ENCODE data around the gene ENO4. TPM values are rescaled to one million over a fixed set of nuclear protein-coding genes. Genes with fewer than 3 reads are reported as not detected.

The ENO4 gene
- total and polyA plus RNA-seq, 2 experiments from 2014 or later = 0.24 to 0.44 TPM

GRCh38 chr10:116918583-116918982 lies 69.3 kb downstream of the ENO4 start (continued):
- TF ChIP-seq ZNF462 (CRISPR knock-in tag; IDR thresholded peaks at IDR 0.05) (no peak), STAT1 (IDR thresholded peaks at IDR 0.05; ENCODE audit: unreplicated experiment) (no peak), NANOG (IDR thresholded peaks at IDR 0.05; ENCODE audit: borderline replicate concordance) (no peak)

- Histone ChIP-seq H3F3A (replicated peaks; ENCODE audit: low read depth) (no peaks in the 10 kb centered on the region), H4K20me1 (replicated peaks; ENCODE audit: insufficient read depth) (no peaks in the 10 kb centered on the region), H3K27ac (ENCODE audit: low read depth) (no peak overlapping the region), H3K4me3 (no peak overlapping the region), H3K4me2 (no peak overlapping the region), H2AFZ (no peak overlapping the region), H3K9me2 (ENCODE audit: insufficient read depth) (no peaks in the 10 kb centered on the region), H3K27me3 (ENCODE audit: insufficient read depth) (no peaks in the 10 kb centered on the region), H3K36me3 (ENCODE audit: insufficient read depth) (no peaks in the 10 kb centered on the region), H3K4me1 (ENCODE audit: insufficient read depth) (no peaks in the 10 kb centered on the region; the same call in 1 of the 2 replicates), H3K79me2 (replicated peaks; ENCODE audit: insufficient read depth) (no peaks in the 10 kb centered on the region)
- TF ChIP-seq NANOG (IDR thresholded peaks at IDR 0.05; ENCODE audit: borderline replicate concordance) (no peak), STAT1 (IDR thresholded peaks at IDR 0.05; ENCODE audit: unreplicated experiment) (no peak), ZNF331 (CRISPR knock-in tag; IDR thresholded peaks at IDR 0.05; ENCODE audit: low read depth) (no peak), EZH2phosphoT487 (IDR thresholded peaks at IDR 0.05; ENCODE audit: unreplicated experiment) (no peak)
- no peak for DNase-seq (ENCODE audit: low spot score)
- H3K4me3 Mint-ChIP-seq = no peak overlapping the region
- no peaks in the 10 kb centered on the region for H3K9me3 Mint-ChIP-seq
- H3K36me3 Mint-ChIP-seq (ENCODE audit: low read depth) = peaks cover 9% of the 10 kb centered on the region
- ATAC-seq = no peak
- H3K4me1 Mint-ChIP-seq = peaks cover 16% of the 10 kb centered on the region; the same call in 2 of the 3 replicates
- H3K27ac Mint-ChIP-seq = no peak overlapping the region
- H3K27me3 Mint-ChIP-seq (ENCODE audit: insufficient read depth, low read depth, poor library complexity) = no peaks in the 10 kb centered on the region
Observed at GRCh38 chr10:116919164-116919563, 69.9 kb downstream of the ENO4 start.
